Mucosa of gallbladder (tissue), 1 donor: ENCODE data around the gene CABLES2. TPM values are rescaled to one million over a fixed set of nuclear protein-coding genes. Genes with fewer than 3 reads are reported as not detected.

Experiments used
- DNase-seq: peaks from one replicate; pipeline ENCODE4 v3.0.0-alpha.2; 2020; ENCODE audit warnings: low spot score
- total RNA-seq: library from RNA; stranded (reverse); gene quantifications from one replicate; pipeline ENCODE4 v1.2.1, GENCODE V29; 2021
- donor health status: DM: no; HTN: no; CAD: no.

Gene CABLES2
- total RNA-seq, 1 donor from 2014 or later, result 5.2 TPM

- no peak for DNase-seq
Observed at GRCh38 chr20:62405108-62405980, 1.7 kb downstream of the CABLES2 start.

GRCh38 chr20:62404761-62405107 lies 2.4 kb downstream of the CABLES2 start:
- no peak for DNase-seq

- no peak for DNase-seq
Observed at GRCh38 chr20:62404112-62404665, 2.9 kb downstream of the CABLES2 start.

GRCh38 chr20:62403331-62403730 lies 3.8 kb downstream of the CABLES2 start:
- DNase-seq, result no peak

GRCh38 chr20:62402456-62403150 lies 4.5 kb downstream of the CABLES2 start:
- no peak for DNase-seq

GRCh38 chr20:62401331-62401779 lies 5.7 kb downstream of the CABLES2 start:
- no peak for DNase-seq

- DNase-seq, result no peak
Observed at GRCh38 chr20:62400541-62400940, 6.5 kb downstream of the CABLES2 start.

- no peak for DNase-seq
Observed at GRCh38 chr20:62400021-62400420, 7.1 kb downstream of the CABLES2 start.

GRCh38 chr20:62398120-62398821 lies 8.8 kb downstream of the CABLES2 start:
- DNase-seq, result no peak

GRCh38 chr20:62396367-62397239 lies 10.5 kb downstream of the CABLES2 start:
- no peak for DNase-seq

- DNase-seq, result no peak
Observed at GRCh38 chr20:62395311-62396242, 11.5 kb downstream of the CABLES2 start.

GRCh38 chr20:62394248-62395245 lies 12.5 kb downstream of the CABLES2 start:
- DNase-seq, result no peak

- no peak for DNase-seq
Observed at GRCh38 chr20:62393830-62394229, 13.3 kb downstream of the CABLES2 start.

- DNase-seq, result no peak
Observed at GRCh38 chr20:62393335-62393665, 13.8 kb downstream of the CABLES2 start.

GRCh38 chr20:62392621-62393334 lies 14.3 kb downstream of the CABLES2 start:
- no peak for DNase-seq

GRCh38 chr20:62392077-62392418 lies 15.0 kb downstream of the CABLES2 start:
- no peak for DNase-seq

GRCh38 chr20:62391165-62392076 lies 15.7 kb downstream of the CABLES2 start:
- no peak for DNase-seq
